Measurements from ENCODE around the gene ERC1.

The ERC1 gene

GRCh38 chr12:1382151-1382550 lies 391.1 kb downstream of the ERC1 start:
- no peak for DNase-seq

DNA sequence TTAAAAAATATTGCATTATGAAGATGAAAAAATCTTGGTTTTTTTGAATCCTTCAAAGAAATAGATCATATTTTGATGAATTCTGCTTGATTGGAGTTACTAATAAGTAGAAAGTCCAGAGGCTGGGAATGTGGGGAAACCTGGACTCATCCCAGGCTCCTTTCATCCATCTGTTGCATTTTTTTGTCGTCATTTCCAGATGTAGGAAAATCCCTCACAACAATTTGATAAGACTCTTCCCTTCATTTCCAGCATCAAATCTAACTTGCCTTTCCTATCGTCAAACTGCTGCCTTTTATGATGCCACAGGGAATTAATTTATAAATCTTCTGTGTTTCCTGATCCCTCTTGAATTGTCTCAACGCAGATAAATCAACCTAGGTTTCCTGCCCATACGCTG lies 391.8 kb downstream of the ERC1 start:
- DNase-seq: no peak

GRCh38 chr12:1383758-1384157 lies 392.7 kb downstream of the ERC1 start:
- no peak for DNase-seq

- DNase-seq: no peak
Measured at GRCh38 chr12:1384910-1385309, 393.9 kb downstream of the ERC1 start.

- no peak for DNase-seq
Measured at GRCh38 chr12:1391722-1392121, 400.7 kb downstream of the ERC1 start.

- DNase-seq: no peak
Measured at GRCh38 chr12:1395421-1395955, 404.5 kb downstream of the ERC1 start.

DNA sequence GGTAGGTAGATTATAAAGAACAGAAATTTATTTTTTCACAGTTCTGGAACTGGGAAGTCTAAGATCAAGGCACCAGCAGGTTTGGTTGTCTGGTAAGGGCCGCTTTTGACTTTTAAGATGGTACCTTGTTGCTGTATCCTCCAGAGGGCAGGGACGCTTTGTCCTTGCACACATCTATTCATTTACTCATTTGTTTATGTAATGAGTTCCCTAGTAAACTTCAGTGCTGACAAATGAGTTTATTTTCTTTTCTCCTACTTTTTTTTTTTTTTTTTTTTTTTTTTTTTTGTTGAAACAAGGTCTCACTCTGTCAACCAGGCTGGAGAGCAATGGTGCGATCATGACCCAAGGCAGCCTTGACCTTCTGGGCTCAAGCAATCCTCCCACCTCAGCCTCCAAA lies 407.6 kb downstream of the ERC1 start:
- DNase-seq: no peak

DNA sequence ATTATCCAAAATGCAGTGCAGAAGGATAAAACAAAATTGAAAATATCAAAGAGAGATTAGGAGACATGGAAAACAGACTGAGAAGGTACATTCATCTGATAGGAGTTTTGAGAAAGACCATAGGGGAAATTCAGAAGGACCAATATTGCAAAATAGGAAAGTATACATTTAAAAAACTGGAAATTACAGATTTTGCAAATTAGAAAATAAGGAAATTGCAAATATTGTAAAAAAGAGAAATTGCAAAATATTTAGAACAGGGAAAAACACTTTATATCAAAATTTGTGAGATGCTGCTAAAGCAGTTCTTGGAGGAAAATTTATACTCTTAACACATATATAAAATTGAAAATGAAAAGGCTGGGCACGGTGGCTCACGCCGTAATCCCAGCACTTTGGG lies 410.9 kb downstream of the ERC1 start:
- DNase-seq: no peak

DNA sequence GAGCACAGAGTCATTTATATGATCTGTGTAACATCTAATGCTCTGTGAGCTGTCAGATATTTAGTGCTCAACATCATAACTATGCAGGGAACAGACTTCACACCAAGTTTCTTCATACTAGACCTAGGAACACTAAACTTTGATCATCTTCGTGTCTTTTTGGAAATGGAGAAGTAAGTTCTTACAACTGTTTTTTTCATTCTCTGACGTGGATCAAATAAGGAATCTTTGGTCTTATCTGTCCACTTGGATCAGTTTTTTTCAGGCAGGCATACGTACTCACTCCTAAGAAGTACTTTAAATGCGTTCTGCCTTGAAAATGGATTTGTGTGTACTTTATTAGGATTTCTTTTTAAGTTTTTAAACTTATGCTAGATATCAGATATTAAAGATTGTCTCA lies 412.4 kb downstream of the ERC1 start:
- DNase-seq: no peak

DNA sequence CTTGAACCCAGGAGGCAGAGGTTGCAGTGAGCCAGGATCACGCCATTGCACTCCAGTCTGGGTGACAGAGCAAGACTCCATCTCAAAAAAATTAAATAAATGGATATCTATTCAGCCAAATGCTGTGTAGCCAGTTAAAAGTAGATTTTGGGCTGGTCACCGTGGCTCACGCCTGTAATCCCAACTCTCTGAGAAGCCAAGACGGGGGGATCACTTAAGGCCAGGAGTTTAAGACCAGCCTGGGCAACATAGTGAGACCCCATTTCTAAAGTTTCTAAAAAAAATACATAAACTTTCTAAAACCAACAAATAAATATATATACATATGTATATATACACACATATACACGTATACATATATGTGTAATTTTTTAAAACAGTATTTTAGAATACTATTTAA lies 414.6 kb downstream of the ERC1 start:
- DNase-seq: no peak

DNA sequence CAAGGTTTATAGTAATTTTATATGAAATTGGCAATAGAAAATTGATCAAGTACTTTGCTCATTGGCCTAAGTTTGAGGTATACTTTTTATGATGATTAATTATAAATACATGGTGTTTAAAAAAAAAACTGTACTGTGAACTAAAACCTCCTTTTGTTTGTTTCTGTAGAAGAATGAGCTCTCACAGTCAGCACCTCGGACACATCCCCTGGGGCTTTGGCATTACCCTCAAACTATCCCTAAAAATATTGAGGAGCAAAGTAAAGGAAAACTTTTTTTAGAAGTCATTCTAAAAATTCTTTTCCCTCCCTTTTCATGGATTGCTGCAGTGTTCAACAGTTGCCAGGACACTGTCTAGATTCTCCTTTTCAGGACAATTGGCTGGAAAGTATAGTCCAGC lies 419.8 kb downstream of the ERC1 start:
- DNase-seq: no peak

- DNase-seq: no peak
Measured at GRCh38 chr12:1413930-1414329, 422.9 kb downstream of the ERC1 start.

DNA sequence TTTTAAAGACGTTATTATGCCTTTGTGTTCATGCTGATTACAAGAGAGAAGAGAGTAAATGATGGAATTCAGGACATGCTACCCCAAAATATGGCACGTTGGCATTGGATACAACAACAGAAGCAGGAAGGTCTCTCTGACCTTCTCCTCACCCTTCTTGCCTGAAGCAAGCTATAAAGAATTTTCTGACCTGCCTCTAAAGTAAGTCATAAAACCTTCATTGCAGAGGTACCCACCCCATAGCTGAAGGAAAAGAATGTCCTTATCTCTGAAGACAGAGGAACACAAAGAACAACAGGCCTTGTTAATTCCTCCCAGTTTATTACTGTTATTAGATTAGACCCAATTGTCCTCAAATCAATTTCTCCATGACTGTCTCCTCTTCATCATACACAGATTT lies 427.1 kb downstream of the ERC1 start:
- DNase-seq: no peak

GRCh38 chr12:1419849-1420371 lies 428.9 kb downstream of the ERC1 start:
- no peak for DNase-seq

DNA sequence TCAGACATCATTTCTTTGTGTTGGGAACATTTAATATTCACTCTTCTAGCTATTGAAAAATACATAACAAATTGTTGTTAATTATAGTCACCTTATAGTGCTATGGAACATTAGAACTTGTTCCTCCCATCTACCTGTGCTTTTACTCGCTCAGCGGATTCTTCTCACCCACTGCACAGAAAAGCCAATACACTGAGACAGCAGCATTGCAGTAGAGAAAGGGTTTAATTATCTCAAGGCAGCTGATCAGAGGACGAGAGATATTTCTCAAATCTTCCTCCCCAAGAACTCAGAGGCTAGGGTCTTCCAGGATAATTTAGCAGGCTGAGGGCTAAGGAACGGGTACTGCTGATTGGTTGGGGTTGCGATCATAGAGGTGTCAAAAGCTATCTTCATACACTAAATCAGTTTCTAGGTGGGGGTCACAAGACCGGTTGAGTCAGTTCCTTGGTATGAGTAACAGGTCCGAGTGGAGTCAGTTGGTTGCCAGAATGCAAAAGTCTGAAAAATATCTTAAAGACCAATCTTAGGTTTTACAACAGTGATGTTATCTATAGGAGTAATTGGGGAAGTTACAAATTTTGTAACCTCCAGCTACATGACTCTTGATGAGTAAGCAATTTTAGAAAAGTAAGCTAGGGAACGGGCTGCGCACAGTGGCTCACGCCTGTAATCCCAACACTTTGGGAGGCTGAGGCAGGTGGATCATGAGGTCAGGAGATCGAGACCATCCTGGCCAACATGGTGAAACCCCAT lies 430.2 kb downstream of the ERC1 start:
- DNase-seq: no peak

GRCh38 chr12:1422604-1423315 lies 431.7 kb downstream of the ERC1 start:
- no peak for DNase-seq

DNA sequence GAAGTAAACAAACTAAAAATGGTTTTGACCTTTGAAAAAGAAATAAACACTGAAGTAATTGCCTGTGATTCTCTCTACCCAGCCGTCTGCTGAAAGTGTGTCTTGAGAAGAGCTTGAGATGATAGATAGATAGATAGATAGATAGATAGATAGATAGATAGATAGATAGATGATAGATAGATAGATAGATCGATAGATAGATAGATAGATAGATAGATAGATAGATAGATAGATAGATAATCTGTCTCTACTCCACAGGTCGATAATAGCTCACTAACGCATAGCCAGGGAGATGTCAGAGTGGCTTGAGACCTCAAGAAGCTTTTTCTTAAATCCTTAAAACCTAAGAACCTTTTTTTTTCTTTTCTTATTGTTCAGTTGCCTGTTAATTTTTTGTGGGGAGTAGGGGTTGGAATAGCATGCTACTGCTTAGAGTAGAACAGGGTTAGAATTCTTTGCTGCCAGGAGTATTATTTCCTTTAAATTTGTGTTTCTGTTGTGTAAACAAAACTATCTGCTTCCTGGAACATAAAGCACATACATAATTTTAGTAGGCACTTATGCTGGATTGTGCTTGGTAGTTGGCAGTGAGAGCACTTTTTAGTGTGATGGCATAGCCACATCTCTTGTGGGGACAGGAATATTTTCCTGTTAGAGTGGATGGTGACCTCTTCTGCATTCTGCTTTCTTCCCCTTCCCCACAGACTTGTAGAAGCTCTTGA lies 433.8 kb downstream of the ERC1 start:
- DNase-seq: no peak

GRCh38 chr12:1425396-1425729 lies 434.3 kb downstream of the ERC1 start:
- DNase-seq: no peak

DNA sequence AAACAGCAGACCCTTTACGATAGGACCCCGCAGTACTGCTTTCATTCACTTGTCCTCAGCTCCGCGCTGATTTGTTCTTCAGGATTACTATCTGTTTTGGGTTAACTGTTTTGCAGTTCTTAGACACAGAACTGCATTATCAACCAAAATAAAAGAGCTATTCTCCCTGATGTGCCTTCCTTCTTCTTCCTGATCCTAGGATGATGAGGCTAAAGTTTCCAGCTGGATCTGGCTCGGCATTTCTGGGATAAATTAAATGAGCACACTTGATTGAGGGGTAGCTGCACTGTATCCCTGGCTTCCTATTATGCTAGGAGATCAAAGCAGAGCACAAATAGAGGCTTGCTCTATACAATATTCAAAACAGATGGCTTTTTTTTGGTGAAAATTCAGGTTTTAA lies 437.6 kb downstream of the ERC1 start:
- DNase-seq: no peak

DNA sequence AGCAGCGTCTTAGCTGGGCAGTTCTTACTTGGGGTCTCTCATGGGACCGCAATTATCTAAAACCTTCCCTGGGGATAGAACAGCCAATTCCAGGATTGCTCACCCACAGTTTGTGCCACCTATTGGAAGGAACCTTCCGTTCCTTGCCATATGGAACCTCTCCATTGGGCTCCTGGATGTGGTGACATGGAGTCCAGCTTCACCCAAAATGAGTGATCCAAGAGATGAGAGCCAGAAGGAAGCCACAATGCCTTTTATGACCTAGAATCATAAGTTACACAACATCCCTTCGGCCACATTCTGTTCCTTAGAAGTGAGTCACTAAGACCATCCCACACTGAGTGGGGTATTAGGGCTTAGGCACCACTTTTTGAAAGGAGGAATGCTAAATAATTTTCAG lies 439.0 kb downstream of the ERC1 start:
- DNase-seq: no peak

DNA sequence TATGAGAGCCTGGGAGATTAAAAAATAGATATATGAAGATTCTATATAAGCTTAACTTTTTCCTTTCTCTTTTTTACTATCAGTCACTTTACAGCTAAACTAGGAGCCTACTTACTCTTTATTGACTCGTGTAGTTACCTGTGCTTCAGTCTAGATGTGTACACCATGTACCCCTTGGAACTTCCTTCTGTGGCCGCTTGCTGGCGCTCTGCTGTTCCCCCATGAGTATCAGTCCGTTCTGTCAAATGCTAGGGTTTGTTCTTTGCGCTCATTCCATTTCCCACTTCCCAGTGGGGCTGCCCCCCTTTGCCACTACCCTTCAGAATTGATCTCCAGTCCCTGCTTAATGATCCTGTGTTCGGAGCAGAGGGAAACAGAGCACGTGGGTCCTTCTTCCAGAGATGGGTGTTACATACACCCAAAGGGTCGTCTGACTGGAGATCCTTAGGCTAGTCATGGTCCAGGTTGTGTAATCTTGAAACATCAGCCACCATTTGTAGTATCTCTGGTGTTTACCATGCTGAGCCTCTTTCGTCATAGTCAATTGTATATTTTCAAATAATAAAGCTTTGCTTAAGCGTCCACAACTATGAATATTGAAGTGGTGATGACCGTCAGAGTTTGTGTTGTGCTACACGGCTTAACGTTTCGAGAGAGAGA lies 443.4 kb downstream of the ERC1 start:
- DNase-seq: no peak

- no peak for DNase-seq
Measured at GRCh38 chr12:1435044-1435443, 444.0 kb downstream of the ERC1 start.

All from hypothalamus (tissue), 51 donors.